Measurements from ENCODE around the gene PAPPA2.

- TF ChIP-seq CTCF (IDR thresholded peaks at IDR 0.05; ENCODE audit: insufficient read depth, low read length, poor library complexity, severe bottlenecking), result no peak
- TF ChIP-seq EZH2phosphoT487 (conservative IDR thresholded peaks at IDR 0.05; ENCODE audit: low read length), result no peak
These were observed 394.7 kb downstream of the PAPPA2 start for GRCh38 chr1:176857632-176858031.
